C1 segment of cervical spinal cord (tissue), 14 donors: ENCODE results near the gene WDR20.
"Not testable (repeated sequence)": the region's sequence is repeated elsewhere in the genome, so short reads cannot be mapped to it uniquely, and the experiment has no call there.

ENCODE experiments used
- DNase-seq, 14 donors: peaks; one replicate each; lab custom pipeline; 2025; lab: John Stamatoyannopoulos, UW

WDR20 gene

GRCh38 chr14:102139286-102140026 lies at the start of gene WDR20:
WDR20 (plus strand) TSS chr14:102139897; CDS start chr14:102139924, 27 bp downstream.
- DNase-seq = peak; percentile 70 to 99 (median 98)

GRCh38 chr14:102090713-102091112 lies 49.0 kb upstream of the WDR20 start:
- no peak for DNase-seq

GRCh38 chr14:102092806-102093205 lies 46.9 kb upstream of the WDR20 start:
- DNase-seq = no peak

- DNase-seq = no peak
These were observed 45.6 kb upstream of the WDR20 start for GRCh38 chr14:102094101-102094500.

GRCh38 chr14:102095231-102095870 lies 44.3 kb upstream of the WDR20 start:
- DNase-seq = no peak

- peak in 1 of 14 donors; percentile 39 for DNase-seq
These were observed 43.7 kb upstream of the WDR20 start for GRCh38 chr14:102095871-102096568.

- peak in 12 of 14 donors; percentile 38 to 81 (median 62) for DNase-seq
These were observed 43.0 kb upstream of the WDR20 start for GRCh38 chr14:102096569-102097188.

- DNase-seq = no peak
These were observed 42.1 kb upstream of the WDR20 start for GRCh38 chr14:102097441-102098135.

GRCh38 chr14:102103062-102103695 lies 36.5 kb upstream of the WDR20 start:
- DNase-seq = no peak

- no peak for DNase-seq
These were observed 34.3 kb upstream of the WDR20 start for GRCh38 chr14:102105369-102105768.

GRCh38 chr14:102109332-102109731 lies 30.4 kb upstream of the WDR20 start:
- not testable (repeated sequence) for DNase-seq

- DNase-seq = no peak
These were observed 28.6 kb upstream of the WDR20 start for GRCh38 chr14:102111101-102111500.

- no peak for DNase-seq
These were observed 23.1 kb upstream of the WDR20 start for GRCh38 chr14:102116361-102117180.

GRCh38 chr14:102117852-102118251 lies 21.8 kb upstream of the WDR20 start:
- no peak for DNase-seq

GRCh38 chr14:102120888-102121287 lies 18.8 kb upstream of the WDR20 start:
- DNase-seq = no peak

GRCh38 chr14:102121567-102121966 lies 18.1 kb upstream of the WDR20 start:
- no peak for DNase-seq

GRCh38 chr14:102124419-102124818 lies 15.3 kb upstream of the WDR20 start:
- DNase-seq = no peak

GRCh38 chr14:102125546-102125945 lies 14.2 kb upstream of the WDR20 start:
- DNase-seq = no peak

GRCh38 chr14:102126807-102127455 lies 12.8 kb upstream of the WDR20 start:
- DNase-seq = no peak

- no peak for DNase-seq
These were observed 8.0 kb upstream of the WDR20 start for GRCh38 chr14:102131741-102132140.
